Measurements from ENCODE around the gene WSB1.

- TF ChIP-seq EP300 (IDR thresholded peaks at IDR 0.05) (no peak), POLR2A (IDR thresholded peaks at IDR 0.05) (no peak), CTCF (IDR thresholded peaks at IDR 0.05) (no peak), POLR2AphosphoS5 (IDR thresholded peaks at IDR 0.05) (no peak)
Observed at GRCh38 chr17:27348196-27348595, 54.3 kb downstream of the WSB1 start.

Measured in stomach (tissue), 4 donors.